GM12878 (cell line): ENCODE data around the gene CCDC6.

Experiments used
- ATF2 ChIP-seq: IDR thresholded peaks from 2 replicates; pipeline ENCODE4 v1.6.1; 2012; ENCODE audit warnings: low read length, inconsistent platforms
- CTCF ChIP-seq, 3 experiments: IDR thresholded peaks in 2 of 3; conservative IDR thresholded peaks in 1 of 3; 2 replicates each; pipeline ENCODE4 v1.5.1; 2011; ENCODE audit warnings: low read depth in 3 of 3, low read length in 3 of 3, mild to moderate bottlenecking in 3 of 3, control low read depth in 2 of 3, moderate library complexity in 2 of 3, inconsistent platforms in 1 of 3, mixed read lengths in 1 of 3; ENCODE audit not compliant: control insufficient read depth in 2 of 3, insufficient read depth in 1 of 3; ENCODE audit errors: extremely low read depth in 1 of 3
- KDM1A ChIP-seq: fragments of 200-600 bp; sonication (generic); IDR thresholded peaks from 2 replicates; pipeline ENCODE4 v1.6.1; 2016; ENCODE audit warnings: borderline replicate concordance
- NR2C2 ChIP-seq: IDR thresholded peaks from 2 replicates; pipeline ENCODE4 v1.6.1; 2011; ENCODE audit warnings: borderline replicate concordance, low read depth; ENCODE audit not compliant: control insufficient read depth, insufficient read length
- SMAD5 ChIP-seq: IDR thresholded peaks from 2 replicates; pipeline ENCODE4 v1.6.1; 2016; ENCODE audit warnings: antibody characterized with exemption, low read depth

- no peak for TF ChIP-seq SMAD5
- no peak for TF ChIP-seq NR2C2
- no peak for TF ChIP-seq CTCF (IDR thresholded peaks at IDR 0.05 in 2 of 3, conservative IDR thresholded peaks at IDR 0.05 in 1 of 3; ENCODE audit: control insufficient read depth in 2 of 3, extremely low read depth in 1 of 3, insufficient read depth in 1 of 3, low read depth in 3 of 3, low read length in 3 of 3)
- no peak for TF ChIP-seq ATF2
- TF ChIP-seq KDM1A, result no peak
Observed at GRCh38 chr10:59859570-59859969, 46.8 kb downstream of the CCDC6 start.
